ENCODE data around the gene PHYKPL. TPM values are rescaled to one million over a fixed set of nuclear protein-coding genes. Genes with fewer than 3 reads are reported as not detected.

Gene PHYKPL
- total and polyA plus RNA-seq, 7 donors, result 22.3 to 51.6 (median 43.4) TPM

- WGBS, 3 donors, result 65 to 73% (median 67%) methylated on average over 24 of the region's 24 CpGs
- TF ChIP-seq CTCF (IDR thresholded peaks at IDR 0.05), result no peak
- Histone ChIP-seq H3K27me3 (ENCODE audit: insufficient read depth in 3 of 3, low read length in 2 of 3) (no peaks in the 10 kb centered on the region), H3K4me1 (no peaks in the 10 kb centered on the region), H3K27ac (no peak overlapping the region), H3K9me3 (no peaks in the 10 kb centered on the region), H3K4me3 (no peak overlapping the region), H3K36me3 (ENCODE audit: insufficient read depth in 1 of 2, low read depth in 1 of 2) (no peaks in the 10 kb centered on the region)
- DNase-seq, result no peak
- intact Hi-C loops (cut with DNase I), result no loop called here
- ATAC-seq, result no peak
These were observed 15.2 kb upstream of the PHYKPL start for GRCh38 chr5:178247481-178248456.

- no peaks in the 10 kb centered on the region for H3K27me3 ChIP-seq (ENCODE audit: insufficient read depth in 3 of 3, low read length in 2 of 3)
- H3K36me3 ChIP-seq (ENCODE audit: insufficient read depth in 1 of 2, low read depth in 1 of 2), result no peaks in the 10 kb centered on the region
- 50 to 59% (median 54%) methylated on average over 14 to 15 of the region's 15 CpGs for WGBS, 3 donors
- no peak for ATAC-seq
- no peak for DNase-seq
- no peaks in the 10 kb centered on the region for H3K9me3 ChIP-seq
- intact Hi-C loops (cut with DNase I), result no loop called here
- H3K27ac ChIP-seq, result no peak overlapping the region
- H3K4me3 ChIP-seq, result no peak overlapping the region
- TF ChIP-seq CTCF (IDR thresholded peaks at IDR 0.05), result no peak
- no peaks in the 10 kb centered on the region for H3K4me1 ChIP-seq
These were observed 14.2 kb upstream of the PHYKPL start for GRCh38 chr5:178246624-178247279.

GRCh38 chr5:178245389-178245788, 12.8 kb upstream of the PHYKPL start:
- Histone ChIP-seq H3K4me3 (no peak overlapping the region), H3K27me3 (ENCODE audit: insufficient read depth in 3 of 3, low read length in 2 of 3) (no peaks in the 10 kb centered on the region), H3K36me3 (ENCODE audit: insufficient read depth in 1 of 2, low read depth in 1 of 2) (no peaks in the 10 kb centered on the region), H3K27ac (no peak overlapping the region), H3K9me3 (no peaks in the 10 kb centered on the region), H3K4me1 (peaks cover 3% of the 10 kb centered on the region)
- no peak for DNase-seq
- TF ChIP-seq CTCF (IDR thresholded peaks at IDR 0.05), result no peak
- no peak for ATAC-seq
- intact Hi-C loops (cut with DNase I), result no loop called here
- 84 to 92% (median 88%) methylated on average over 2 of the region's 2 CpGs for WGBS, 3 donors

- TF ChIP-seq CTCF (IDR thresholded peaks at IDR 0.05), result no peak
- intact Hi-C loops (cut with DNase I), result no loop called here
- no peak overlapping the region for H3K27ac ChIP-seq
- H3K4me1 ChIP-seq, result peaks cover 6% of the 10 kb centered on the region
- WGBS, 3 donors, result 76 to 85% (median 85%) methylated on average over 2 of the region's 2 CpGs
- no peak for ATAC-seq
- H3K27me3 ChIP-seq (ENCODE audit: insufficient read depth in 3 of 3, low read length in 2 of 3), result no peaks in the 10 kb centered on the region
- no peaks in the 10 kb centered on the region for H3K36me3 ChIP-seq (ENCODE audit: insufficient read depth in 1 of 2, low read depth in 1 of 2)
- no peaks in the 10 kb centered on the region for H3K9me3 ChIP-seq
- no peak overlapping the region for H3K4me3 ChIP-seq
- no peak for DNase-seq
These were observed 12.0 kb upstream of the PHYKPL start for GRCh38 chr5:178244576-178244975.

Data from psoas muscle (tissue), 8 donors.